A549 (cell line): ENCODE measurements around the gene TBC1D16. TPM values are rescaled to one million over a fixed set of nuclear protein-coding genes. Genes with fewer than 3 reads are reported as not detected.
A peak's percentile ranks its signal among the peaks of the same experiment; 100 is the strongest.

ENCODE experiments used
- ATAC-seq, 2 experiments: fragments of 200-7000 bp in 1 of 2; fragments of >200 bp in 1 of 2; cut with Nextera tagmentation in 1 of 2; cut with Tn5 transposase in 1 of 2; 3 replicates each; pipeline versions ENCODE4 v1.8.0 to v1.9.1; 2018 to 2020; ENCODE audit warnings: mild to moderate bottlenecking in 1 of 2, moderate library complexity in 1 of 2
- CTCF ChIA-PET: fragments of 300-600 bp; sonication (Branson Sonifier 250); formaldehyde crosslinking; extraction: SDS; loops from one replicate; lab custom pipeline; 2021; ENCODE audit warnings: antibody characterized with exemption, inconsistent platforms; lab: Yijun Ruan, JAX
- POLR2A ChIA-PET: fragments of 350-600 bp; formaldehyde crosslinking; extraction: SDS; loops from one replicate; lab custom pipeline; 2021; ENCODE audit warnings: antibody characterized with exemption, inconsistent platforms; lab: Yijun Ruan, JAX
- DNase-seq, 2 experiments: peaks; one replicate each; pipeline versions ENCODE4 v3.0.0 to v3.0.0-alpha.2; 2011 to 2016; ENCODE audit warnings: low read depth in 1 of 2, low spot score in 1 of 2
- FAIRE-seq: peaks from 2 replicates; lab custom pipeline; 2011; peaks lifted over from hg19 to GRCh38; lab: Jason Lieb, UNC
- H3K27ac ChIP-seq, 2 experiments: fragments of >200 bp; sonication (Bioruptor Twin); formaldehyde crosslinking; 3 replicates each; pipeline ENCODE4 v1.5.1; 2016 to 2017
- H3K4me1 ChIP-seq: fragments of >200 bp; sonication (Bioruptor Twin); formaldehyde crosslinking; 3 replicates; pipeline ENCODE4 v1.6.1; 2016
- H3K4me2 ChIP-seq: fragments of >200 bp; sonication (Bioruptor Twin); formaldehyde crosslinking; 3 replicates; pipeline ENCODE4 v1.6.1; 2016
- H3K4me3 ChIP-seq: fragments of >200 bp; sonication (Bioruptor Twin); formaldehyde crosslinking; 3 replicates; pipeline ENCODE4 v1.5.1; 2016
- H3K9me3 ChIP-seq: fragments of >200 bp; sonication (Bioruptor Twin); formaldehyde crosslinking; 3 replicates; pipeline ENCODE4 v1.6.1; 2016
- BHLHE40 ChIP-seq: IDR thresholded peaks from 2 replicates; pipeline ENCODE4 v1.6.1; 2012; ENCODE audit warnings: low read depth, low read length, inconsistent platforms
- CHD2 ChIP-seq: fragments of 150-350 bp; IDR thresholded peaks from 2 replicates; pipeline ENCODE4 v1.6.1; 2014; ENCODE audit warnings: low read length; ENCODE audit not compliant: partially characterized antibody
- CHD4 ChIP-seq: fragments of 200-600 bp; sonication (generic); IDR thresholded peaks from 2 replicates; pipeline ENCODE4 v1.6.1; 2016; ENCODE audit warnings: antibody characterized with exemption, mild to moderate bottlenecking, borderline replicate concordance
- CTCF ChIP-seq: fragments of >200 bp; sonication (Bioruptor Twin); formaldehyde crosslinking; IDR thresholded peaks from 3 replicates; pipeline ENCODE4 v1.5.1; 2016
- ELK1 ChIP-seq: fragments of 150-350 bp; IDR thresholded peaks from 2 replicates; pipeline ENCODE4 v1.6.1; 2014; ENCODE audit warnings: low read depth, mild to moderate bottlenecking, low read length
- EP300 ChIP-seq, 2 experiments: fragments of >200 bp; sonication (Bioruptor Twin); formaldehyde crosslinking; IDR thresholded peaks; 2 replicates in 1 of 2; 3 replicates in 1 of 2; pipeline ENCODE4 v1.6.1; 2016 to 2017
- ESRRA ChIP-seq: fragments of 150-350 bp; IDR thresholded peaks from 2 replicates; pipeline ENCODE4 v1.6.1; 2014; ENCODE audit warnings: mild to moderate bottlenecking, low read length, borderline replicate concordance
- FOSL2 ChIP-seq, 2 experiments: fragments of 450-650 bp in 1 of 2; fragments of >200 bp in 1 of 2; sonication (Bioruptor Twin) in 1 of 2; formaldehyde crosslinking; IDR thresholded peaks; 2 replicates each; pipeline versions ENCODE4 v1.5.0 to v1.6.1; 2016 to 2020; ENCODE audit warnings: mild to moderate bottlenecking in 1 of 2, moderate library complexity in 1 of 2
- GATA3 ChIP-seq: IDR thresholded peaks from 2 replicates; pipeline ENCODE4 v1.6.1; 2012; ENCODE audit warnings: borderline replicate concordance
- HEYL ChIP-seq: fragments of 250-450 bp; sonication (Bioruptor Pico); IDR thresholded peaks from 2 replicates; pipeline ENCODE4 v1.8.0; 2021; ENCODE audit warnings: mild to moderate bottlenecking, moderate library complexity
- JUNB ChIP-seq: fragments of >200 bp; sonication (Bioruptor Twin); formaldehyde crosslinking; IDR thresholded peaks from 2 replicates; pipeline ENCODE4 v1.6.1; 2016
- KDM1A ChIP-seq: fragments of 200-600 bp; sonication (generic); IDR thresholded peaks from 2 replicates; pipeline ENCODE4 v1.6.1; 2016; ENCODE audit warnings: low read depth, mild to moderate bottlenecking
- KDM5A ChIP-seq: fragments of 200-600 bp; sonication (generic); IDR thresholded peaks from 2 replicates; pipeline ENCODE4 v1.6.1; 2016; ENCODE audit warnings: antibody characterized with exemption, mild to moderate bottlenecking
- NPAS2 ChIP-seq: fragments of 250-450 bp; sonication (Bioruptor Pico); IDR thresholded peaks from 2 replicates; pipeline ENCODE4 v1.8.0; 2022; ENCODE audit warnings: mild to moderate bottlenecking, moderate library complexity, borderline replicate concordance
- POLR2A ChIP-seq: IDR thresholded peaks from 2 replicates; pipeline ENCODE4 v1.6.1; 2012; ENCODE audit warnings: mild to moderate bottlenecking, low read length
- RNF2 ChIP-seq: fragments of 200-600 bp; sonication (generic); IDR thresholded peaks from 2 replicates; pipeline ENCODE4 v1.6.1; 2016; ENCODE audit warnings: low read depth, mild to moderate bottlenecking, antibody characterized with exemption, moderate library complexity, borderline replicate concordance
- SMC3 ChIP-seq: fragments of >200 bp; sonication (Bioruptor Twin); formaldehyde crosslinking; IDR thresholded peaks from 3 replicates; pipeline ENCODE4 v1.6.1; 2018; ENCODE audit warnings: inconsistent platforms
- TFCP2L1 ChIP-seq: fragments of 250-450 bp; sonication (Bioruptor Pico); IDR thresholded peaks from 2 replicates; pipeline ENCODE4 v1.5.0; 2021; ENCODE audit warnings: mild to moderate bottlenecking
- ZC3H11A ChIP-seq: fragments of 450-650 bp; IDR thresholded peaks from 2 replicates; pipeline ENCODE4 v1.6.1; 2014; ENCODE audit warnings: antibody characterized with exemption, mild to moderate bottlenecking
- ZFP36 ChIP-seq: fragments of 450-650 bp; IDR thresholded peaks from 2 replicates; pipeline ENCODE4 v1.6.1; 2014; ENCODE audit warnings: borderline replicate concordance; ENCODE audit not compliant: partially characterized antibody
- ZSCAN20 ChIP-seq: fragments of 250-450 bp; sonication (Bioruptor Pico); IDR thresholded peaks from 2 replicates; pipeline ENCODE4 v1.8.0; 2022; ENCODE audit warnings: mild to moderate bottlenecking, moderate library complexity
- WGBS: methylation state at CpG from one replicate; pipeline ENCODE4 v1.1.6; 2017; ENCODE audit errors: missing lambda C conversion rate; 5-methylcytosine and 5-hydroxymethylcytosine counted together
- polyA plus RNA-seq, 4 experiments: library from polyadenylated mRNA; depleted of rRNA in 3 of 4; stranded (reverse); fragments of >200 nt; fragmentation: RNase III in 1 of 4; extraction: RNeasy Plus Mini Kit Qiagen cat#74134 plus additional on column Dnase treatment in 1 of 4; gene quantifications; 2 replicates in 3 of 4; 3 replicates in 1 of 4; pipeline ENCODE4 v1.2.3, GENCODE V29; 2011 to 2017
- TF ChIP-seq, protein P1 (sequence below): IDR thresholded peaks from 2 replicates; pipeline ENCODE4 v1.6.1; 2012; ENCODE audit warnings: low read depth, borderline replicate concordance

Gene TBC1D16
- polyA plus RNA-seq, 2 of the 4 experiments (the other 2 are of a cell fraction), result 8.9 to 12.5 TPM

GRCh38 chr17:79922116-79922601 is 113.5 kb downstream of the TBC1D16 start (continued):
- TF ChIP-seq RNF2 (no peak), CHD2 (no peak), ESRRA (no peak)
- TF ChIP-seq, protein P1, sequence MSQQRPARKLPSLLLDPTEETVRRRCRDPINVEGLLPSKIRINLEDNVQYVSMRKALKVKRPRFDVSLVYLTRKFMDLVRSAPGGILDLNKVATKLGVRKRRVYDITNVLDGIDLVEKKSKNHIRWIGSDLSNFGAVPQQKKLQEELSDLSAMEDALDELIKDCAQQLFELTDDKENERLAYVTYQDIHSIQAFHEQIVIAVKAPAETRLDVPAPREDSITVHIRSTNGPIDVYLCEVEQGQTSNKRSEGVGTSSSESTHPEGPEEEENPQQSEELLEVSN, result no peak

- Histone ChIP-seq H3K27ac (peak overlapping the region in 1 of 2 experiments; percentile 86; a peak in 1 of 6 replicates), H3K9me3 (no peaks in the 10 kb centered on the region), H3K4me1 (peaks cover 40% of the 10 kb centered on the region), H3K4me3 (no peak overlapping the region), H3K4me2 (no peak overlapping the region)
- ATAC-seq (no peak), DNase-seq (no peak), FAIRE-seq (no peak)
- 88% methylated on average over 22 of the region's 28 CpGs for WGBS
- TF ChIP-seq KDM1A (peak; percentile 82; the same call in 1 of the 2 replicates), EP300 (IDR thresholded peaks at IDR 0.05) (no peak), TFCP2L1 (no peak), CHD4 (no peak), ZSCAN20 (CRISPR knock-in tag) (no peak), ESRRA (peak; percentile 98), CTCF (no peak)
- ChIA-PET CTCF (interaction anchor here (0.7 to 3.4 kb wide), 9 partner anchors 21 to 135 kb away, joined by 3 to 27 read pairs (median 3); partner anchors contain the start of gene CBX4), POLR2A (interaction anchor here (1.5 kb wide), 1 partner anchor 125 kb away, joined by 3 read pairs; the partner anchor contains the start of gene CBX8)
Measured at GRCh38 chr17:79921411-79922115, 114.1 kb downstream of the TBC1D16 start.

DNA sequence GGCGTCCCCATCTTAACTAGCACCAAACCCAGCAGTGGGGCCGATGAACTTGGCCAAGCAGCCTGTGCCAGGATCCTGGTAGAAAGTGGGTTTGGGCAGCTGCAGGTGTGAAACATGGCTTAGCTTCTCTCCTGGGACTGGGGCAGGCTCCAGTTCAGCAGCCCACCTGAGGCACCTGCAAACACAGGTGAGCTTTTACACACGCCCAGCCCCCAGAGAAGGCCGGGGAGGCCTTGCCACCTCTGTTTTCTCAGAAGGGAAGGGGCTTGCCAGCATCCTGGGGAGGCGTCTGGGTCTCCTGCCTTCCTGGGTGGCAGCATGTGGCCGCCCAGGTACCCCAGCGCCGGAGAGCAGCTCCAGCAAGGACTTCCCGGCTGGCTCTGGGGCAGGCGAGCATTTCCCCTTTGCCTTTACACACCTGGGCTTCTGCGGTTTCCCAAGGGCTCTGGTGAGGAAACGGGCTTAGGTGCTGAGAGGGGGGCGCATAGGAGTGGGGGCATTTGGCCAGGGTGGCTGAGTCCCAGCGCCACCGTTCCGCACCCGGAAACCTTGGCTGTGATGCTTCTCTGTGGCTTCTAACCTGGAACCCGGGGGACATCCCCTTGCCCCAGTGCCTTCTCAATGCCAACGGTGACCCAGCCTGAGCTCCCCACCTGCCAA is 114.8 kb downstream of the TBC1D16 start:
- no peak for DNase-seq
- ATAC-seq, result no peak
- CTCF ChIA-PET, result interaction anchor here (0.9 to 3.4 kb wide), 11 partner anchors 21 to 175 kb away, joined by 3 to 27 read pairs (median 3); partner anchors contain the start of gene CBX4
- FAIRE-seq, result no peak
- H3K9me3 ChIP-seq, result no peaks in the 10 kb centered on the region
- no peak overlapping the region for H3K4me3 ChIP-seq
- POLR2A ChIA-PET, result interaction anchor here (1.5 kb wide), 1 partner anchor 124 kb away, joined by 3 read pairs; the partner anchor contains the start of gene CBX8
- TF ChIP-seq ZSCAN20 (CRISPR knock-in tag) (no peak), RNF2 (no peak), NPAS2 (no peak), KDM5A (no peak), ELK1 (no peak), ZC3H11A (no peak), HEYL (CRISPR knock-in tag) (no peak), POLR2A (no peak), ZFP36 (no peak), SMC3 (no peak), FOSL2 (IDR thresholded peaks at IDR 0.05) (no peak), FOSL2 (CRISPR knock-in tag; IDR thresholded peaks at IDR 0.05) (no peak), JUNB (no peak), CTCF (no peak), GATA3 (no peak), BHLHE40 (no peak)
- TF ChIP-seq, all 56 proteins: peak for 0
- H3K27ac ChIP-seq, result peak overlapping the region in 1 of 2 experiments; percentile 86; a peak in 3 of 6 replicates
- 86% methylated on average over 15 of the region's 19 CpGs for WGBS
- H3K4me2 ChIP-seq, result no peak overlapping the region
- H3K4me1 ChIP-seq, result peaks cover 45% of the 10 kb centered on the region
